WERI-Rb-1 (cell line): Measurements from ENCODE around the gene MTIF3.

ENCODE experiments used
- DNase-seq: peaks from one replicate; pipeline ENCODE4 v3.0.0-alpha.2; 2020
- H3K27ac ChIP-seq: fragments of 250-450 bp; sonication (Bioruptor Pico); 2 replicates; pipeline ENCODE4 v1.5.1; 2020; ENCODE audit warnings: mild to moderate bottlenecking, moderate library complexity
- H3K27me3 ChIP-seq: fragments of 250-450 bp; sonication (Bioruptor Pico); 2 replicates; pipeline ENCODE4 v1.5.1; 2021; ENCODE audit warnings: mild to moderate bottlenecking, low read depth, moderate library complexity; ENCODE audit not compliant: insufficient read depth, severe bottlenecking
- H3K36me3 ChIP-seq: fragments of 250-450 bp; sonication (Bioruptor Pico); 2 replicates; pipeline ENCODE4 v1.5.1; 2020; ENCODE audit warnings: mild to moderate bottlenecking, moderate library complexity
- H3K4me3 ChIP-seq: 2 replicates; pipeline ENCODE4 v1.5.1; 2011; ENCODE audit warnings: low read depth, mild to moderate bottlenecking, control low read depth, low read length
- H3K9me3 ChIP-seq: fragments of 250-450 bp; sonication (Bioruptor Pico); 2 replicates; pipeline ENCODE4 v1.5.1; 2021; ENCODE audit warnings: mild to moderate bottlenecking, moderate library complexity; ENCODE audit not compliant: severe bottlenecking
- CTCF ChIP-seq: IDR thresholded peaks from 2 replicates; pipeline ENCODE4 v1.5.1; 2011; ENCODE audit warnings: low read depth, mild to moderate bottlenecking, control low read depth, inconsistent platforms, low read length

MTIF3 gene

DNA sequence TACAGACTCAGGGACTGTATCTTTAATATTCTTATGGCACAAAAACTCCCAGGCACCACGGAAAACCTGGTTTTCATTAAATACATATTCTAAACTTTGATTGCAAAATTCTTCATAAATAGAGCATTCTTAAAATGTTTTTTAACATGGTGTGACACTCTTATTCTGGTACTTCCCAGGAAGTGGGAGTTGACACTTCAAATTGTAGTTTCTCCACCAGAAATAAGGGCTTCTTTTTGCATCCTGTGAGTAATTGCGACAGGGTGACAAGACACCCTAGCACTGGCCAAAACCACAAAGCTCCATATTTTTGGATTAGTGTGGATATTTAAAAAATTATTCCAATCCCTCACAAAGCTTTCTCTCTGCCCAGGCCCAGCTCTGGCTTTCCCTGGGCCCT, 43.6 kb upstream of the MTIF3 start:
- H3K9me3 ChIP-seq = no peaks in the 10 kb centered on the region
- DNase-seq = no peak
- no peak overlapping the region for H3K27ac ChIP-seq
- H3K36me3 ChIP-seq = no peaks in the 10 kb centered on the region
- H3K27me3 ChIP-seq = peaks cover 74% of the 10 kb centered on the region
- H3K4me3 ChIP-seq = no peak overlapping the region
- TF ChIP-seq CTCF = no peak

DNA sequence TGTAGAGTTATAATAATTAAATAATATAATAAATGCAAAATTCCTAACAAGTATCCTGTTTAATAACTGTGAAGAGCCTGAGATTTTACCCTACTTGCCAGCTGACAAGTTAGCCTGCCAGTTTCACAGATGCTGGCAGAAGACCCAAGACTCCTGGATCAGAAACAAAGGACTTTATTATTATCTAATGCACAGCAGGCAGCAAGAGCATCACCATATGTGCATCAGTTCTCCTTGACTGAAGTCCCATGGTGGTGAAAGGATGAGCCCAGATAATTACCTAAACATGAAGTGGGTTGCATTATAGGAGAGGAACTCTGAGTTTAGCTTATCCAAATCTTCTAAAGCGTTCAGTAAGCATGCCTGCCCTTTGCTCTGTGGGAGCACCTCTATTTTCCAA, 39.1 kb upstream of the MTIF3 start:
- no peak overlapping the region for H3K27ac ChIP-seq
- TF ChIP-seq CTCF = no peak
- no peak overlapping the region for H3K4me3 ChIP-seq
- H3K27me3 ChIP-seq = peaks cover 72% of the 10 kb centered on the region
- DNase-seq = no peak
- no peaks in the 10 kb centered on the region for H3K36me3 ChIP-seq
- H3K9me3 ChIP-seq = no peaks in the 10 kb centered on the region

DNA sequence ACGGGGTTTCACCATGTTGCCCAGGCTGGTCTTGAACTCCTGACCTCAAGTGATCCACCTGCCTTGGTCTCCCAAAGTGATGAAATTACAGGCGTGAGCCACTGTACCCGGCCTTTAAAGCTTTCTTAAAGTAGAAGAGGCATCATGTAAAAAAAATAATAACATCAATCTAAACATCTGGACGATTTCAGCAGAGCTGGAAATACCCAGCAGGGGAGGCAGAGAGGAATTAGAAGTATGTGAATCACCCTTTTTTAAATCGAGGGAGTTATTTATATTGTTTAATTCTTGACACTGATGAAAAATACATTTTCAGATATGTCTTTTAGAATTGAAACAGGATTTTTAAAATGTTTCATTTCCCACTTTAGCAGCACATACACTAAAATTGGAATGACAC, 37.4 kb upstream of the MTIF3 start:
- Histone ChIP-seq H3K27me3 (peaks cover 78% of the 10 kb centered on the region), H3K36me3 (no peaks in the 10 kb centered on the region), H3K9me3 (peaks cover 2% of the 10 kb centered on the region), H3K27ac (no peak overlapping the region), H3K4me3 (no peak overlapping the region)
- no peak for DNase-seq
- no peak for TF ChIP-seq CTCF

DNA sequence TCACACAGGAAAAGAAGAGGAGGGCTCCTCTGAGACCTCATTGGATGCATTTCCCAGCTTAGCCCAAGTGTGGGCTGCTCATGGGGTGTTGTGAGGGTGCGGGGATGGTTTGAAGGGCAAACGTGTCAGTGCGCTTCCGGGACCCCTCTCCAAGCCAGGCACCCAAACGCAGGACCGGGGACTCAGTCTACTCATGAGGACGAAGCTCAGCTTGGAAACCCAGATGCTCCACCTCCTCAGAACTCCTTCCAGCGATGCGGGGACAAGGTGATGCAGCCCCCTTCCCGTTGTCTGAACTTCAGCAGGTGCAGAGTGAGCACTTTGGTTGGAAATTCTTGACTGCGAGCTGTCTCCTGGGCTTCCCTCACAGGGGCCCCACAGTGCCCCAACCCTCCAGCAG, 33.1 kb upstream of the MTIF3 start:
- Histone ChIP-seq H3K27ac (no peak overlapping the region), H3K27me3 (peaks cover 81% of the 10 kb centered on the region), H3K36me3 (no peaks in the 10 kb centered on the region), H3K9me3 (peaks cover 2% of the 10 kb centered on the region), H3K4me3 (no peak overlapping the region)
- DNase-seq = no peak
- no peak for TF ChIP-seq CTCF

- no peak for TF ChIP-seq CTCF
- Histone ChIP-seq H3K36me3 (no peaks in the 10 kb centered on the region), H3K27ac (no peak overlapping the region), H3K4me3 (no peak overlapping the region), H3K9me3 (peaks cover 2% of the 10 kb centered on the region), H3K27me3 (peaks cover 81% of the 10 kb centered on the region)
- DNase-seq = peak; percentile 35
These were observed 32.6 kb upstream of the MTIF3 start for GRCh38 chr13:27482983-27483382.

DNA sequence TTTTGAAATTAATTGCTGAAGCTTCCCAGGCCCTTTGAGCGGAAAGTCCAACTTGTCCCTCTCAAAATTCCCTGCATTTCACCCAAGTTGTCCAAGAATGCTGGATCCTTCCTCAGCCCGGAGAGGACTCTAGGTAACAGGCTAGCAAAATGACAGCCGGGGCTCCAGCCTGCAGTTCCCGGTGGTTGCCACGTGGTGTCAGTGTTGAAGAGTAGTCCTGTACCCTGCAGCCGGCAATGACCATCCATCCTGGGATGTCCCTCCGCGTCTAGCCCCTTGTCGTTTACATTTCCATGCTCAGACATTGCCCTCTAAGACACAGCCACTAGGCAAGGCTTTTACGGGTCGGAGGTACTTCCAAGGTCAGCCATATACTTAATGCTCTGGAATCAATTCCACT, 31.4 kb upstream of the MTIF3 start:
- Histone ChIP-seq H3K36me3 (no peaks in the 10 kb centered on the region), H3K27ac (no peak overlapping the region), H3K9me3 (peaks cover 2% of the 10 kb centered on the region), H3K4me3 (no peak overlapping the region), H3K27me3 (peaks cover 88% of the 10 kb centered on the region)
- peak; percentile 99 for TF ChIP-seq CTCF
- DNase-seq = peak; percentile 89
